Liver (tissue), 9 donors: ENCODE results near the gene PCP4L1. TPM values are rescaled to one million over a fixed set of nuclear protein-coding genes. Genes with fewer than 3 reads are reported as not detected.

Experiments used
- DNase-seq: peaks from one replicate; pipeline ENCODE4 v3.0.0-alpha.2; 2017; ENCODE audit warnings: low spot score
- H3K27ac ChIP-seq, 2 donors: one replicate each; pipeline ENCODE4 v1.7.0; 2013; ENCODE audit warnings: inconsistent platforms in 2 of 2, low read length in 2 of 2, control low read depth in 1 of 2, low read depth in 1 of 2, mild to moderate bottlenecking in 1 of 2
- H3K27me3 ChIP-seq, 4 donors: one replicate each; pipeline versions ENCODE4 v1.6.1 to v1.7.0; 2013; ENCODE audit warnings: low read length in 3 of 4, inconsistent platforms in 1 of 4, mild to moderate bottlenecking in 1 of 4, moderate library complexity in 1 of 4; ENCODE audit not compliant: control insufficient read depth in 4 of 4, insufficient read depth in 4 of 4
- H3K36me3 ChIP-seq, 4 donors: one replicate each; pipeline versions ENCODE4 v1.6.1 to v1.7.0; 2013; ENCODE audit warnings: low read length in 3 of 4, mild to moderate bottlenecking in 3 of 4, low read depth in 1 of 4, moderate library complexity in 1 of 4; ENCODE audit not compliant: control insufficient read depth in 4 of 4, insufficient read depth in 3 of 4
- H3K4me1 ChIP-seq, 4 donors: one replicate each; pipeline versions ENCODE4 v1.6.1 to v1.7.0; 2013; ENCODE audit warnings: low read length in 3 of 4, mild to moderate bottlenecking in 3 of 4, moderate library complexity in 1 of 4; ENCODE audit not compliant: control insufficient read depth in 4 of 4, insufficient read depth in 4 of 4
- H3K4me3 ChIP-seq, 3 donors: one replicate each; pipeline versions ENCODE4 v1.6.1 to v1.7.0; 2013; ENCODE audit warnings: low read length in 3 of 3, control low read depth in 1 of 3, low read depth in 1 of 3, mild to moderate bottlenecking in 1 of 3
- H3K9ac ChIP-seq, 2 donors: one replicate each; pipeline ENCODE4 v1.7.0; 2013; ENCODE audit warnings: low read length in 2 of 2, mild to moderate bottlenecking in 2 of 2, moderate library complexity in 2 of 2, control low read depth in 1 of 2, low read depth in 1 of 2
- H3K9me3 ChIP-seq, 4 donors: one replicate each; pipeline versions ENCODE4 v1.6.1 to v1.7.0; 2013; ENCODE audit warnings: low read length in 3 of 4; ENCODE audit not compliant: control insufficient read depth in 4 of 4
- CTCF ChIP-seq: fragments of 150-350 bp; IDR thresholded peaks from 2 replicates; pipeline ENCODE4 v1.5.1; 2017; ENCODE audit warnings: improper control_type of control experiment, low read depth, low read length; ENCODE audit not compliant: missing input control
- EGR1 ChIP-seq, 2 donors: IDR thresholded peaks; 2 replicates each; pipeline ENCODE4 v1.6.1; 2016 to 2018; ENCODE audit warnings: antibody characterized with exemption in 2 of 2, low read depth in 2 of 2
- FOXA1 ChIP-seq: IDR thresholded peaks from 2 replicates; pipeline ENCODE4 v1.6.1; 2016; ENCODE audit warnings: antibody characterized with exemption
- GABPA ChIP-seq, 2 donors: IDR thresholded peaks in 1 of 2; conservative IDR thresholded peaks in 1 of 2; 2 replicates each; pipeline ENCODE4 v1.6.1; 2016; ENCODE audit warnings: antibody characterized with exemption in 2 of 2, mild to moderate bottlenecking in 1 of 2, moderate library complexity in 1 of 2
- HNF4A ChIP-seq, 2 donors: conservative IDR thresholded peaks; 2 replicates each; pipeline ENCODE4 v1.6.1; 2016; ENCODE audit warnings: antibody characterized with exemption in 2 of 2, mild to moderate bottlenecking in 2 of 2
- HNF4G ChIP-seq: IDR thresholded peaks from 2 replicates; pipeline ENCODE4 v1.6.1; 2016; ENCODE audit warnings: antibody characterized with exemption
- JUND ChIP-seq, 2 donors: IDR thresholded peaks; 2 replicates each; pipeline ENCODE4 v1.6.1; 2016; ENCODE audit warnings: antibody characterized with exemption in 2 of 2
- MAX ChIP-seq: IDR thresholded peaks from 2 replicates; pipeline ENCODE4 v1.6.1; 2016; ENCODE audit warnings: antibody characterized with exemption
- NR2F2 ChIP-seq: IDR thresholded peaks from 2 replicates; pipeline ENCODE4 v1.6.1; 2016; ENCODE audit warnings: antibody characterized with exemption
- REST ChIP-seq: IDR thresholded peaks from 2 replicates; pipeline ENCODE4 v1.6.1; 2016; ENCODE audit warnings: antibody characterized with exemption, mild to moderate bottlenecking
- RXRA ChIP-seq, 2 donors: IDR thresholded peaks; 2 replicates each; pipeline ENCODE4 v1.6.1; 2017 to 2018; ENCODE audit warnings: antibody characterized with exemption in 2 of 2, mild to moderate bottlenecking in 1 of 2
- SP1 ChIP-seq: IDR thresholded peaks from 2 replicates; pipeline ENCODE4 v1.6.1; 2018; ENCODE audit warnings: antibody characterized with exemption, mild to moderate bottlenecking
- TAF1 ChIP-seq: conservative IDR thresholded peaks from 2 replicates; pipeline ENCODE4 v1.6.1; 2016; ENCODE audit warnings: antibody characterized with exemption, mild to moderate bottlenecking
- YY1 ChIP-seq: IDR thresholded peaks from 2 replicates; pipeline ENCODE4 v1.6.1; 2016; ENCODE audit warnings: antibody characterized with exemption, mild to moderate bottlenecking
- ZBTB33 ChIP-seq: IDR thresholded peaks from 2 replicates; pipeline ENCODE4 v1.6.1; 2016; ENCODE audit warnings: antibody characterized with exemption
- WGBS: extraction: QIAGEN DNeasy Blood & Tissue Kit; methylation state at CpG from one replicate; pipeline ENCODE4 v1.1.7; 2013; 5-methylcytosine and 5-hydroxymethylcytosine counted together
- polyA plus RNA-seq, 2 donors: library from polyadenylated mRNA; stranded (reverse) in 1 of 2; unstranded in 1 of 2; fragments of 200-250 nt in 1 of 2; fragments of >200 nt in 1 of 2; fragmentation: Nextera tagmentation in 1 of 2; extraction: Ambion mirVana in 1 of 2; gene quantifications; one replicate each; pipeline versions ENCODE4 v1.2.1 to v1.2.3, GENCODE V29; 2013 to 2015
- total RNA-seq, 2 donors: library from RNA; depleted of rRNA; stranded (reverse); fragments of >200 nt; gene quantifications; one replicate each; pipeline ENCODE4 v1.2.3, GENCODE V29; 2014
- donor health status: healthy.
- donor health status: healthy.
- donor health status: healthy.
- donor health status: healthy.
- donor health status: healthy.

Gene PCP4L1
- total and polyA plus RNA-seq, 4 donors, result 1.1 to 8.7 (median 5.0) TPM

- no peaks in the 10 kb centered on the region for H3K9me3 ChIP-seq
- no peaks in the 10 kb centered on the region for H3K36me3 ChIP-seq
- no peak overlapping the region for H3K9ac ChIP-seq
- H3K4me1 ChIP-seq, result peaks cover 5 to 14% (median 9%) of the 10 kb centered on the region in 4 donors
- DNase-seq, result no peak
- no peak overlapping the region for H3K27ac ChIP-seq
- no peaks in the 10 kb centered on the region for H3K27me3 ChIP-seq
- TF ChIP-seq FOXA1 (no peak), JUND (IDR thresholded peaks at IDR 0.05) (no peak), ZBTB33 (no peak), GABPA (IDR thresholded peaks at IDR 0.05 in 1 of 2, conservative IDR thresholded peaks at IDR 0.05 in 1 of 2) (no peak), HNF4A (conservative IDR thresholded peaks at IDR 0.05) (no peak), MAX (no peak), REST (no peak), HNF4G (no peak), CTCF (no peak), RXRA (IDR thresholded peaks at IDR 0.05) (no peak), YY1 (no peak), TAF1 (no peak), NR2F2 (no peak), EGR1 (IDR thresholded peaks at IDR 0.05; ENCODE audit: low read depth in 2 of 2) (no peak), SP1 (no peak)
- no peak overlapping the region for H3K4me3 ChIP-seq
- WGBS, result 68% methylated on average over 1 of the region's 1 CpG
Observed at GRCh38 chr1:161259765-161260164, 1.2 kb downstream of the PCP4L1 start.
